ENCODE data around the gene HRK. TPM values are rescaled to one million over a fixed set of nuclear protein-coding genes. Genes with fewer than 3 reads are reported as not detected.
A peak's percentile ranks its signal among the peaks of the same experiment; 100 is the strongest.

The HRK gene
- total RNA-seq, 4 donors from 2014 or later = not detected

GRCh38 chr12:116910645-116911451 is 29.6 kb upstream of the HRK start, which contains the start of gene FBXW8:
Gene FBXW8 (plus strand): TSS chr12:116910950. CDS start chr12:116911038, 88 bp downstream.
- H3K4me1 ChIP-seq = peaks cover 0 to 10% (median 0%) of the 10 kb centered on the region in 4 donors
- peak within 1 kb of the TSS; percentile 64 to 76 (median 74) for H3K27ac ChIP-seq
- no peaks in the 10 kb centered on the region for H3K9me3 ChIP-seq
- no peaks in the 10 kb centered on the region for H3K36me3 ChIP-seq
- H3K27me3 ChIP-seq = no peaks in the 10 kb centered on the region
- TF ChIP-seq CTCF (IDR thresholded peaks at IDR 0.05) (no peak), POLR2A (IDR thresholded peaks at IDR 0.05) (no peak)
- peak; percentile 66 to 80 (median 79) for DNase-seq
- peak within 1 kb of the TSS; percentile 83 to 99 (median 95) for H3K4me3 ChIP-seq

- no peak overlapping the region for H3K27ac ChIP-seq
- H3K9me3 ChIP-seq = no peaks in the 10 kb centered on the region
- no peak for DNase-seq
- H3K27me3 ChIP-seq = no peaks in the 10 kb centered on the region
- no peaks in the 10 kb centered on the region for H3K36me3 ChIP-seq
- peak overlapping the region; percentile 83 to 99 (median 95) for H3K4me3 ChIP-seq
- peaks cover 0 to 10% (median 0%) of the 10 kb centered on the region in 4 donors for H3K4me1 ChIP-seq
- TF ChIP-seq CTCF (IDR thresholded peaks at IDR 0.05) (no peak), POLR2A (IDR thresholded peaks at IDR 0.05) (no peak)
Measured at GRCh38 chr12:116910280-116910644, 29.0 kb upstream of the HRK start.

GRCh38 chr12:116906285-116906684 is 25.0 kb upstream of the HRK start:
- Histone ChIP-seq H3K27me3 (no peaks in the 10 kb centered on the region), H3K9me3 (no peaks in the 10 kb centered on the region), H3K4me3 (no peak overlapping the region), H3K36me3 (no peaks in the 10 kb centered on the region), H3K27ac (no peak overlapping the region), H3K4me1 (no peaks in the 10 kb centered on the region)
- DNase-seq = no peak
- TF ChIP-seq POLR2A (IDR thresholded peaks at IDR 0.05) = no peak
- no peak for TF ChIP-seq CTCF (IDR thresholded peaks at IDR 0.05)

- no peaks in the 10 kb centered on the region for H3K9me3 ChIP-seq
- no peaks in the 10 kb centered on the region for H3K36me3 ChIP-seq
- TF ChIP-seq CTCF (IDR thresholded peaks at IDR 0.05) (no peak), POLR2A (IDR thresholded peaks at IDR 0.05) (no peak)
- H3K27ac ChIP-seq = no peak overlapping the region
- no peak for DNase-seq
- no peaks in the 10 kb centered on the region for H3K4me1 ChIP-seq
- H3K27me3 ChIP-seq = no peaks in the 10 kb centered on the region
- no peak overlapping the region for H3K4me3 ChIP-seq
Measured at GRCh38 chr12:116903818-116904217, 22.6 kb upstream of the HRK start.

- Histone ChIP-seq H3K9me3 (no peaks in the 10 kb centered on the region), H3K27ac (no peak overlapping the region), H3K27me3 (no peaks in the 10 kb centered on the region), H3K4me3 (no peak overlapping the region), H3K36me3 (no peaks in the 10 kb centered on the region), H3K4me1 (no peaks in the 10 kb centered on the region)
- no peak for DNase-seq
- TF ChIP-seq CTCF (IDR thresholded peaks at IDR 0.05) (no peak), POLR2A (IDR thresholded peaks at IDR 0.05) (no peak)
Measured at GRCh38 chr12:116901612-116902011, 20.4 kb upstream of the HRK start.

Data from Peyer's patch (tissue), 4 donors.